G401.6 (cell line): ENCODE data around the gene SLIT3.

Experiments
- FAIRE-seq: peaks from 2 replicates; lab custom pipeline; 2012; peaks lifted over from hg19 to GRCh38; lab: Jason Lieb, UNC

Gene SLIT3

DNA sequence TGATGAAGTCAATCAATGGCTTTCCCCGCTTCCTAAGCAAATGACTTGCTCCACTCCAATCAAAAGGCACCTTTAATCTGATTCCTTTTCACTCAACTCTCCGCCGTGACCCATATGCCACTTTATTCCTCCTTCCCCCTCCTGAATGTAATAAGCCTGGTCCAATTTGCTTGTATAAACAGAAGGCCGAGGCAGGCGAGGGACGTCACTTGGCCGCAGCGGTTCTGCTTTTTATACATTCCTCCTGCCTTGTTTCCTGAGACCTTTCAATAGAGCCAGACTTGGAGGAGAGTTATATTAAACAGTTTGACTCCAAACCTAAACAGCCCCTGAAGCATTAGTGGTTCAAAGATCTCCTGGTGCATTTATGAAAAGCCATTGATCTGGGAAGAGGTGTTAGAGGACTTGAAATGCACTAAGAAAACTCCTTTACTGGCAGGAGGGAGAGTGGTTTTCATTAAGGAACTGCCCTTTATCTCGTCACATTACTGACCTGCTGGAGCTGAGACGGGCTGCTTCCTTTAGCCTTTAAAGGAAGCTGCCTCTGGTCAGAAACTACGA, 273.4 kb downstream of the SLIT3 start:
- FAIRE-seq, result no peak

DNA sequence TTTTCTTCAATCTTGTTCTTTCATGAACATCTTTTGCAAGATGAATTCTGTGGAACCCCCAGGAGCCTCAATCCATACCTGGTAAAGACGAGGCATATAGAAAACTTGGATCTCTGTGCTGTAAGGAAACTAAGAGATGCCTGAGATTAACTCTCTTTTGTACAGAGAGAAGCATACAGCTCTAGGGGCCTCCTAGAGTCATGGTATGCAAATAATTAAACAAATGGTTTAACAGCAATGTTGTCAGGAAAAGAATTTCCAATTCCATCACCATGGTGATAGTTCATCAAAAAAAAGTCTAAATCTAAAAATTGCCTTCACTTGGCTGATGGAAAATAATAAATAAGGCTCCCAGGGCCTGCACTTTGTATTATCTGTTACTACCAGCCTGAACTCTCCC, 275.4 kb downstream of the SLIT3 start:
- no peak for FAIRE-seq

DNA sequence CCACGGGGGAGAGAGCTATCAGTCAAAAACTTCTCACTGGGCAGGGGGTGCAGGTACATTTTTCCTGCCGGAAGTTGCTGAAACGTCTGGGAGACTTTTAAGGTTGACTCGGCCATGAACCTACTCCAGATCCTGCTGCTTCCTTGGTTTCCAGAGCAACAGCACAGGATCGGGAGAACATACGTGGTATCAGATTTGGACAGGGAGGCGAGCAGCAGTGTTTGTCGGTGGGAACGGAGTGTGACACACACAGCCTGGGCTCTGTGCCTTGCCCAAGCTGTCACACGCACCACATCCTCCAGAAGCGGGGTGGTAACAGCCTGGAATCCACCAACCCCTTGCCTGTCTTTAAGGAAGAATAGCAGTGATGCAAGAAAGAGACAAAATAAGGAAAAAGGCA, 276.5 kb downstream of the SLIT3 start:
- no peak for FAIRE-seq

DNA sequence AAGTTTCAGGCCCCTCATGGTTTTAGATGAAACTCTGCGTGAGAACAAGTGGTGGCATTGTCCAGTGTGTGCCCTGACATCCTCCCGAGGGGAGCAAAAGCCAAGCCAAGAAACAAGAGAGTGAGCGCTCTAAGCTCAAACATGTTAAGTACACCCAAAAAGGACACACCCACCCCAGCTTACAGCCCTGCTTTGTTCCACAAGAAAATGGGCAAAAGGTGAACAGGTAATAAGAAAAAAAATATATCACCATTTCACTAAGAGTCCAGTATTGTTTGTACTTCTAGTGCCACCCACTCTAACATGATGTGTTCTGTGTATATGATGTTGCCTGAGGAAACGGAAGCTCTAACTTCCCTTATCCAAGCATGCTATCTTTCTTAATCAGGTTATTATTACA, 278.2 kb downstream of the SLIT3 start:
- no peak for FAIRE-seq

DNA sequence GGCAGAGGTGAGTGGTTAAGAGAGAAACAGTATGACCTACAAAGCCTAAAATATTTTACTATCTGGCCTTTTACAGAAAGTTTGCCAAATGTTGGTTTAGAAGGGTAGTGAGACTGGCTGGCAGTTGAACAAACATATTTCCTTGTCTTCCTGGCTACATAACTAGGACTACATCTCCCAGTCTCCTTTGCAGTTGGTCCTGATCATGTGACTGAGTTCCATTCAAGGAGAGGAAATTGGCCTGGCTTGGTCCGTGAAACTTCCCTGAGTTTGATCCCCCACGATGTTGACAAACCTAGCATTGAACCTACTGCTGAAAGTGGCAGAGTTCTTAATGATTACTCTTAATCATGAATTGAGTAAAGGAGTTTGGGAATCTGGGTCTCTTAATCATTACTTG, 280.8 kb downstream of the SLIT3 start:
- FAIRE-seq, result no peak

DNA sequence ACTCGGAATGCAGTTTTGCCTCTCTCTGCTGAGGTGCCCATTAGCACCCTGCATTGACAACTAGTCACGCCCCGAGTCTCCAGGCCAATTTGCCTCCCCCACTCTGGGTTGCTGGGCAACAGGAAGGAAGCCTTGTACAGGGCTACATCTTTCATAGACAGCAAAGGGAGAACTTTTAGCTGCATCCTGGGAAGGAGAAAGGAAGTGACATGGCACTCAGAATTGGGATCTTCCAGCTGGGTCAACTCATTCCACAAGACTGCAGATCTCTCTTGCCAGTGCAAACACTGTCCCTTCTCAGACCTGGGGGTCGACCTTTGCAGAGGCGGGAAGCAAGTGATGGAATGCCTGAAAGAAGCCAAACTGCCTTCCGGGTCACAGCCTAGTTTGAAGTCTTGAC, 282.0 kb downstream of the SLIT3 start:
- FAIRE-seq, result no peak

DNA sequence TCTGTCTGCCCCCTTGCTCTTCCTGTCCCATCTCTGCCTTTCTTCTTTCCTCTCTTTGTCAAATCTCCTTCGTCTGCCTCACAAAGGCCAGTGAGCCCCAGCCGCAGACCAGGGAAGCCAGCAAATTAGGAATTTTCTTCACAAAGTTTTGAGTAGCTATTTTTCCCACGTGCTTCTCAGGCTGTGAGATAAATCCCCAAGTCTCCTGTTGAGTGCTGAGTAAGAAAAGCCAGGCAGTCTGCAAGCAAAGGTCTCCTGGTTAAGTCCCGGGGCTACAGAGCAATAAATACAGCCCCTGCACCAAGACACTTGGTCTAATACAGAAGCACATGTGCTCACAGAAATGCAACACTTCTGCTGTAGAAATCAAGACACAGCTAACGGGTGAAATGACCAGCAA, 284.9 kb downstream of the SLIT3 start:
- no peak for FAIRE-seq

DNA sequence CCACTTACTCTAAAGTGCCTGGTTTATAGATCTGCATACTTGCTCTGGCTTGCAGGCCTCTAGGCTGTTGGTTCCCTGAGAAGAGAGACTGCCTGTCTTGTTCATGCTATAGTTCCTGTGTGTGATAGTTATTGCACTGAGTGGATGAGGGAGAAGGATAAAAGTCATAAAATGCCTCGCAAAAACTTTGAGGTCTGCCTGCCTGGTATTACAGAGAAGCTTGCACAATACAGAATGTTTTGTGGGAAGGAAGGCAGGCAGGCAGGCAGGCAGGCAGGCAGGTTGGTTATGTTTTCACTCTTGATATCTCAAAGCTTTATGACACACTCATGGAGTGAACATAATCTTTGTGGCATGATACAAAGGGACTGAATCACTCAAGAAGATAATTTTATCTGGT, 287.1 kb downstream of the SLIT3 start:
- no peak for FAIRE-seq

DNA sequence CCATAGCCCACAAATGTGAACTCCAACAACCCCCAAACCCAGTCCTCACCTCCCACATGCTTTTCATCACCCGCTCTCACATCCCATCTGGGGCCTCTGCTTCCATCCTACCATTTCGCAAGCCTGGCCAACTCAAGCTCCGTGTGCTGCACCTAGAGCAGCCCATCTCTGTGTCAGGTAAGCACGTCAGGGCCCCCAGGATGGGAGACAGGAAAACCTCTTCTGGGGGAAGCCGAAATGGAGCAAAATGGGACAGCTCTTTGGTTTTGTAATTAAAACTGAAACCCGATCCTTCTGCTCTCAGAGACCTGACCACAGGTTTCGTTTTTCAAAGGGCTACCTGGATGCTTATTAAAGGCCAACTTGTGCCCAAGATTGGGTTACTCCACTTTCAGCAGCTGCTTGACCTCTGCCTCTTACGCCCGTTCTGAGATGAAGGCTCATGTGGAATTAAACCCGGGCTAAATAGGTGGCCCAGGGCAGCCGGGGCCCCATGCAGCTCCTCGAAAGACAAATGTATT, 287.7 kb downstream of the SLIT3 start:
- FAIRE-seq, result no peak

DNA sequence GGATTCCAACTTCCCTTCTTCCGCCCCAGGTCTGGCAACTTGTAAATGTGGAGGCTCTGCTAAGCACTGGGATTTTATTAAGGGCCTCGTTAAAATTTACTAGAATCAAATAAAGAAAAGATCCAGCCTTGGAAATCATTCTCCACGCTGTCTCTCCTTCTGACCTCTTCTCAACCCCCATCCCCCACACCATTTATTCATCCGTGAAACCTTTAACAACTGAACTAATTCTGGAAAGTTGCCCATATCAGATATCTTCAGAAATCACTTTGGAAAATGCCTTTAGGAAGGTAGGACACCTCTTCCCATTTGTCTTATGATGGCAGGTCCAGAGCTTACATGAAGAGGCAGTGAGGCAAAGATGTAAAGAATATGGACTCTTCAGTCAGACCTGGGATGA, 288.5 kb downstream of the SLIT3 start:
- FAIRE-seq, result no peak

DNA sequence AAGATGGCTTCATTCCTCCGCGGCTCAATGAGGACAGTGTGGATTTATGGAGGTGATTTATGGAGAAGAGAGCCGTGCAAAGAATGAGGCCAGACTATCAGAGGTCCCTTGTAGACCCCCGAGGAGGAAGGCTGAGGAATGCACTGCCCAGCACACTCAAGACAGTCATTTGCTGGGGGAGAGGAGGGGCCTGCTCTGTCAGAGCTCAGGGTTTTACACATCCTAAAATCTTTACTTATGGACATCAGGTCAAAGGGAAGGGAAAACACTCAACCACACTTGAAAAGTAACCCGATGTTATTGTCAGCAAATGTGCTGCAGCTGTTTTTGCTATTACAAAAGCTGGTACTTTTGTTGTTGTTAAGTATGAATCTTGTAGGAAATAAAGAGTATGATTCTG, 289.5 kb downstream of the SLIT3 start:
- no peak for FAIRE-seq

DNA sequence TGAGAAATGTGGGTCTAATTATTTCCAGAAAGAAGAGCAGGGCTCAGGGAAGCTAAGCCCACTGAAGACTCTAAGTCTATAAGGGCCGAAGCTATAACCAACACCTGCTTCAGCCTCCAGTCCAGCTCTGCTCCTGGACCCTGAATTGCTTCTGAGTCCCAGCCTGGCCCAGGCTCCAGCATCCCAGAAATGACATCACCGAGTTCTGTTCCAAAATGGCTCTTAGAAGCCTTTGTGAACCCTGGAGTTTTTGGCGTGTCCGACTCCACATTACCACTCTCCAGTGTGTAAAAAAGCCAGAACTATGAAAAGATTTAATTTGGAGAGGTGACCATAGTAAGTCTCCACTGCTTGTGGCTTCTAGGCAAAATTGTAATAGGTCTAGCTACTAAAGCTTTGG, 289.9 kb downstream of the SLIT3 start:
- FAIRE-seq, result no peak

DNA sequence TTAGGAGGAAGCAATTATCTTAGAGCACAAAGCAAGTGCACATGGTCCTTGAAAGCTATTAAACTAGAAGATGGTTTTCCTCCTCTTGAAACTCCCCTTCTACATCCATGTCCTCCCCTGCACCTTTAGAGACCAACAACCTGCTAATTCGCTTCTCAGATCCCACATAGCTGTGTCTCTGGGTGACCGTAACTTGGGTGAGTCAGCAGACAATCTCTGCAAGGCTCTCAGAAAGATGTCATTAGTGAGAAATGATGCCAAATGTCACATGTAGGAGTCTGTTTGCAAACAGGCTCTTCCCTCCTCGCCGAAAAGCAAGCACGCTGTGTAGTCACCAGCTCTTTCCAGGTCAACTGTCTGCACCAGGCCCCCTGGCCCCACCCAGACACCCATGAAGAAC, 291.8 kb downstream of the SLIT3 start:
- FAIRE-seq, result no peak

DNA sequence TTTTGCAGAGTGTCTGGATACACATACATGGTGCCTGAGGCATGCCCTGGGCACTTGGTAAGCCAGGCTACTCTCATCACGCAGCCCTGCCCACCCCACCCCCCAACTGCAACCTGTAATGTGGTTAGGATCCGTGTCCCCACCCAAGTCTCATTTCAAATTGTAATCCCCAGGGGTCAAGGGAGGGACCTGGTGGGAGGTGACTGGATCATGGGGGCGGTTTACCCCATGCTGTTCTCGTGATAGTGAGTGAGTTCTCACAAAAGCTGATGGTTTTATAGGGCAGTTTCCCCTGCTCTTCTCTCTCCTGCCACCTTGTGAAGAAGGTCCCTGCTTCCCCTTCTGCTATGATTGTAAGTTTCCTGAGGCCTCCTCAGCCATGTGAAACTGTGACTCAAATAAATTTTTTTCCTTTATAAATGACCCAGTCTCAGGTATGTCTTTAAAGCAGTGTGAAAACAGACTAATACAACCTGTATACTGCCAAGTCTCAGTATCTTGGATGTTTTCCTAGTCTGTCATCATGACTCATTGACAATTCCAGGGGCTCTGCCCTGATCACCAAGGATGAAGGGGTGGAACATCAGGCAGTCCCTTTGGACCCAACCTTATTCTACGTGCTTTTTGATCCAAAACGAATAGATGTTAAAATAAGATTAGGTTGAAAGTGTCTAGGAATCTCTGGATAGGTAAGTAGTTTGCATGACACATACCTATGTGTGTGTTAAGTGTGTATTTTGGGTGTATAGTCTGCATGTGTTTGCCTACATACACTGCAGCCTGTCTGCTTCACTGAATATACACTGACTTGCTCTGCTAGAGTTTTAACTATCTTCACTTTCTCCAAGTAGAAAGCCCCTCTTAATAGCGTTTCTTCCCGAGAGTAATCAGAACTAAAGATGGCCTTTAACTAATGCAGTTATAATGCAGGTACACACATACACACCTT, 293.8 kb downstream of the SLIT3 start:
- FAIRE-seq, result no peak

DNA sequence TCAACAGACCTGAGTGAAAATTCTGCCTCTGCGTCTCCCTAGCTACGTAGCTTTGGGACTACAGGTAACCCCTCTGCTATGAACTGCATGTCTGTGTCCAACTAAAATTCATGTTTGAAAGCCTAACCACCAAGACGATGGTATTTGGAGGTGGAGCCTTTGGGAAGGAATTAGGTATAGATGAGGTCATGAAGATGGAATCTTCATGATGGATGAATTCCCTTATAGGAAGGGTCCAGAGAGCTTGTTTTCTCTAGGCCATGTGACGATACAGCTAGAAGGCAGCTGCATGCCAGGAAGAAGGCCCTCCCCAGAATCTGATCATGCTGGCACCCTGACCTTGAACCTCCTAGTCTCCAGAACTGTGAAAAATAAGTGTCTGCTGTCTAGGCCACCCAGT, 296.4 kb downstream of the SLIT3 start:
- FAIRE-seq, result no peak

DNA sequence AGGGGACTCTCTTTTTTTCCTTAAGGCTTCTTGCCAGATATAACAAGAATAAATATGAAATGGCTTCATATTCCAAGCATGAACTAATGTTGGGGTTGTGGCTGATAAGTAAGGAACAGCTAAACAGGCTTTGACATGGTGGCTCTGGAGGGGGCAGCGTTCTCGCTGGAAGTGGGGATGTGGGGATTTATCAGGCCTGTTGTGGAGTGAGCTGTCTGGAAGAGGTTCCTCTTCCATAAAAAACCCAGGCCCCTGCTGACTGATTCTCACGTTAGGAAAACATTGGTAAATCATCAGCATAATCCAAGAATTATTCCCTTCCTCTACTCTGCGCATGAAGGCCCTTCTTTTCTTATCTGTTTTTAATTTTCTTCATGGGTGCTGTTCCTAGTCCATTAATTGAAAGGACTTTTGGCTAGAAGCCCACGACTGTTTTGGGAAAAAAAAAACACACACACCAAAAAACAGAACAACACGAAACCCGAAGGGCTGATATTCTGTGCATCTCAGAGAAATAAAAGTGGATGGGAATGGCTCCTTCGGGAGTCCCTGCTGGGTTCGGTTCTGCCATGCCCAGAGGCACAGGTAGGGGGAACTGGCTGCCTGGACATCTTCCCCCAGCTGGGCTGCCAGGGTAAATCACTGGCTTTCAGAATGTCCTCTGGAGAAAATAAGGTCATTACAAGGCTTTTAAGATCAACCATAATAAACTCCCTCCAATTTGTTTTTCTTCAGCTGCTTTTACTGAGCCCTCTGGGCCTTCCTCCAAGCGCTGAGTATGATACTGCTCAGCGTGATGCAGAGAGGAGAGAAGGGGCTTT, 297.0 kb downstream of the SLIT3 start:
- no peak for FAIRE-seq

DNA sequence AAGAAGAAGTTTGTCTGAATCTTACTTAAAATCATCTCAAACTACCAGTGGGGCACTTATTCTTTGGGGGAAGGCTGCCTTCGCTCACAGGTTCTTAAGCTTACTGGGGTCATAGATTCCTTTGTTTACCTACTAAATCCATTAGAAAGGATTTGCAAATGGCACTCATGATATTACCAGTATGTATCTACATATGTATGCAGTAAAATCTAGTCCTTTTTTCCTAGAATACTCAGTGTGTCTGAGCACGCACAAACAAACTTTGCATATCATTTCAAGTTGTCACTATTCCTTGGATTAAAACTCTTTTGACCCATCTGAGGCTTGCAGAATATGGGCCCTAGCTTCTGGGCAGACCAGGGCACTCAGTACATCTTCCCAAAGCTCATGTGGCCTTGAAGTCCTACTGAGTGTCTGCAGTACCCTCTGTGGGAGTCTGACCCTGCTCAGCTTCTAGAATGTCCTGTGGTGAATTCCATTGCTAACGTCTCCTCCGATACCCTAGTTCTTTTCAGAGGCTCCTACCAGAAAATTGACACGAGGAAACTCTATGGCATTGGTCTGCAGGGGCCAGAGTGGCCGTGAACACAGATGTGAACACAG, 297.9 kb downstream of the SLIT3 start:
- no peak for FAIRE-seq

DNA sequence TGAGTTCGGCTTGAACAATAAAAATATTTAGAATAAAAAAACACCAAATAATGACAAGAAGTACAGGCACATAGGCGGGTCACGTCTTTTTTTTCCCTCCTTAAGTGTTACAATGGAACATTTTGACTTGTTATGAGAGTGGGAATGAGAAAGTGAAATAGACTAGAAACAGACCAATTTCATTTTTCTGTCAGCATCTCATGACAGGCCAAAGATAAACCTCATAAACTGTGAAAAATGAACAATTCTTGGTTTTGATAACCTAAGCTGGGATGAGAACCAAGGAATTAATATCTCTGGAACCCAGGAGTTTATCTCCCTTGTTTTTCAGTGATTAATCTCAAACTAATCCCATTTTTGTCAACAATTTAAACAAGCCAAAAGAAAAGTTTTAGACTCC, 299.5 kb downstream of the SLIT3 start:
- no peak for FAIRE-seq

DNA sequence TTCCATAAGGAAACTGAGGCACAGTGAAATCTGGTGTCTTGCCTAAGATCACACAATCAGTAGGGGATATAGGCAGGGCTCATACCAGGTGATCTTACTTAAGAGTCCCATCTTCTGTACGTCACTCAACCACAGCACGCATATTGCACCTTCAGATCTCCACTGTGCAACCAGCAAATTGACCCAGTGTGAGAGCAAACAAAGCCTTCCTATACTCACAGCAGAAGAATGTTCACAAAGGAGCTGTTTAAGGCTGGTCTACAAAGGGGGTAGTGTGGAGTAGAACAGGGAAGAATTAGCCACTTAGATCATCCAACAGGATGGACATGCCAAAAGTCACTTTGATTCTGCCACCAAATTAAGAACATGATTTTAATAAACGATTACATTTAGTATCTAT, 305.9 kb downstream of the SLIT3 start:
- no peak for FAIRE-seq

DNA sequence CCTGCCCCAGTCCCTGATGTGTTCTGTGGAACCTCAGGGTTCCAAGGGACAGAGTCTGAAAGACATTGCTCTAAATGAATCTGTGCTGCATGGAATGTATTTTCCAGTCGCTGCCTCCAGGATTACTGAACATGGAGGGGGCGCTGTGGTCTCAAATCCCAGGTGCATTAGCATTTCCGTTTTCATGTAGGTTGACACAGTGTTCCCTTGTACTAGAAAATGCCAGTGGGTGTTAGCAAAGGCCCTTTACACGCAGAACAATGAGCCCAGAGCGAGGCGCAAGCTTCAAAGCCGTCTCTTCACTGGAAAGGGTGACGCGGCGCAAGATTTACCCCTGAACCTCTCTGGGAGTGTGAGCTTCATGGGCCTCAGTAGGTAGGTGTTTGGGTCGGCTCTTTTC, 308.3 kb downstream of the SLIT3 start:
- no peak for FAIRE-seq

DNA sequence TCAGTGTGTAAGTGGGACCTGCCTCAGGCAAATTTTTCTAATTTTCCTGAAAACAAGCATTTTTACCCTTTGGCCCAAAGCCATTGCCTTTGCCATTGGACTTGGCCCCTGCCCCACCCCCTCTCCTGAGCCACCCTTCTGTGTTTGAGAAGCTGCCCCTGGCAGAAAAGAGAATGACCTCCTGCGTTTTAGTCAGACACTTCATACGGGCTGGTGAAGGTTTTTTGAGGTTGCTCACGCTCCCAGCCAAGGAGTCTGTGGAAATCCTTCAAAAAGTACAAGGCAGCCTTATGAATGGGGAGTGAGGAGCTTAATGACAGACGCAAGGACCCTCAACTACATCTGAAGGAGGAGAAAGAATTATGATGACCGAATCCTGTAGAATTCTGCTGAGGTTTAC, 308.9 kb downstream of the SLIT3 start:
- FAIRE-seq, result no peak

DNA sequence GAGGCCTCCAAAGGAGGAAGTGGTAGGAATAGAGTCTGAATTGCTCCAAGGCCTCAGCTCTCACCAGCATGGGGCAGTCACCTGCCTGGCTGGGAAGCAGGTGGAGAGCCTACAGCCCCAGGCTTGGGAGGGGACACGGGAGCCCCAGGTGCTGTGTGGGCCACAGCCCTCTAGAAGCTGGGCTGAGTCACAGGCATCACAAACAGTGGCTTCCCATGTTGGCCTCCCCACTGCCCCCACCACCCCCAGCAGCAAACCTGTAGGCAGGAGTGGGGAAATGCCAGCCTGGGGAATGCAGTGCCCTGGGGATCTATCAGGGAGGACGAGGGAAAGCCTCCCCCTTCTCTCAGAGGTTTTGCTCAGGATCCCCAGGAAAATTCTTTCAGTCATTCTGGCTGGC, 309.6 kb downstream of the SLIT3 start:
- FAIRE-seq, result no peak

DNA sequence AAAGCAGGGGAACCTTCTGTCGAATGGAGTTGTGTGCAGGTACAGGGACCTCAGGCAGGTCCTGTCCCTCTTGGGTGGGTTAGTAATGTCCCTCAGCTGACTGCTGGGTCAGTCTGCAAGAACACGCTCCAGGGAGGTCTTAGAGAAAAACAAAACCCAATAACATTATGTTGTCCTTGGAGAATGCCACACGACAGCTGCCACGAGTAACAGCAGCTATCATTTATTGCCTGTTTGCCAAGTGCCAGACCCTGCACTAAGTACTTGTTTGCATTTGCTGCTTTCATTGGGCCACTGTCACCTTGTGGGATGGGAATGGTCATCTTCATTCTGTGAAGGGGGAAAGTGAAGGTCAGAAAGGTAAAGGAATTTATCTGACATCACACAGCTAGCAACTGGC, 310.3 kb downstream of the SLIT3 start:
- FAIRE-seq, result no peak
